OCI-LY7 (cell line): ENCODE data around the gene PCNA.

ENCODE experiments used
- EZH2phosphoT487 ChIP-seq: fragments of 200-600 bp; sonication (generic); IDR thresholded peaks from 2 replicates; pipeline ENCODE4 v1.6.1; 2018; ENCODE audit warnings: low read depth, borderline replicate concordance, mild to moderate bottlenecking, mixed run types, antibody characterized with exemption, low read length, moderate library complexity, mixed read lengths
- TF ChIP-seq, protein P1 (sequence below): fragments of 200-600 bp; sonication (generic); conservative IDR thresholded peaks from 2 replicates; pipeline ENCODE4 v1.5.1; 2014; ENCODE audit warnings: mild to moderate bottlenecking, antibody characterized with exemption, low read length, moderate library complexity, mixed read lengths

DNA sequence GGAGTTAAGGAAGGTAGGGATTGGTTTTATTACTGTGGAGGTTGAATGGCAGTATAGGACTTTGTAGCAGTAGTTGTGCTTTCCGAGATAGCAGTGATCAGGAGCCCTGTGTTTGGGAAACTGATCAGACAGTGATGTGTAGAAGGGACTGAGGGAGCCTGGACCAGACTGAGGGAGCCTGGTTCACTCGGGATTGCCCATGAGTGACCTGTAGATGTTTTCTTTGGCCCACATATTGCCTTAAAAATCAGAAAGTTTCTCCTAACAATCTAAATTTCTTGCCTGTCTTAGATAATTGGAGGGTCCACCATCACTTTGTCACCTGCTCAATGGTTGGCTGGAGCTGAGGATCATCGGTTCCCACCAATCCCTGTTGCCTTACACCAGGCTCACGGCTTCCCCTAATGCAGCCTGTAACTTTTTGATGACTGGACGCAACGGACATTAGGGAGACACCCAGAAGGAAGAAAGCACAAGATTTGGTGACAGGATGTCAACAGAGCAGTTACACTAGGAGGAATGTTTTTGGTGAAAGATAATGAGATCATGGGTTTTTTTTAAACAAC lies 8.2 kb upstream of the PCNA start:
- no peak for TF ChIP-seq EZH2phosphoT487
- TF ChIP-seq, protein P1, sequence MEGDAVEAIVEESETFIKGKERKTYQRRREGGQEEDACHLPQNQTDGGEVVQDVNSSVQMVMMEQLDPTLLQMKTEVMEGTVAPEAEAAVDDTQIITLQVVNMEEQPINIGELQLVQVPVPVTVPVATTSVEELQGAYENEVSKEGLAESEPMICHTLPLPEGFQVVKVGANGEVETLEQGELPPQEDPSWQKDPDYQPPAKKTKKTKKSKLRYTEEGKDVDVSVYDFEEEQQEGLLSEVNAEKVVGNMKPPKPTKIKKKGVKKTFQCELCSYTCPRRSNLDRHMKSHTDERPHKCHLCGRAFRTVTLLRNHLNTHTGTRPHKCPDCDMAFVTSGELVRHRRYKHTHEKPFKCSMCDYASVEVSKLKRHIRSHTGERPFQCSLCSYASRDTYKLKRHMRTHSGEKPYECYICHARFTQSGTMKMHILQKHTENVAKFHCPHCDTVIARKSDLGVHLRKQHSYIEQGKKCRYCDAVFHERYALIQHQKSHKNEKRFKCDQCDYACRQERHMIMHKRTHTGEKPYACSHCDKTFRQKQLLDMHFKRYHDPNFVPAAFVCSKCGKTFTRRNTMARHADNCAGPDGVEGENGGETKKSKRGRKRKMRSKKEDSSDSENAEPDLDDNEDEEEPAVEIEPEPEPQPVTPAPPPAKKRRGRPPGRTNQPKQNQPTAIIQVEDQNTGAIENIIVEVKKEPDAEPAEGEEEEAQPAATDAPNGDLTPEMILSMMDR: no peak
